Hematopoietic multipotent progenitor cell treated with erythropoietin and hydrocortisone succinate and interleukin-3 and kit ligand, for 4 days (in vitro differentiated cells): ENCODE measurements around the gene SPACDR.
A peak's percentile ranks its signal among the peaks of the same experiment; 100 is the strongest.

Experiments
- DNase-seq: peaks from one replicate; pipeline ENCODE4 v3.0.0-alpha.2; 2015

The SPACDR gene

DNA sequence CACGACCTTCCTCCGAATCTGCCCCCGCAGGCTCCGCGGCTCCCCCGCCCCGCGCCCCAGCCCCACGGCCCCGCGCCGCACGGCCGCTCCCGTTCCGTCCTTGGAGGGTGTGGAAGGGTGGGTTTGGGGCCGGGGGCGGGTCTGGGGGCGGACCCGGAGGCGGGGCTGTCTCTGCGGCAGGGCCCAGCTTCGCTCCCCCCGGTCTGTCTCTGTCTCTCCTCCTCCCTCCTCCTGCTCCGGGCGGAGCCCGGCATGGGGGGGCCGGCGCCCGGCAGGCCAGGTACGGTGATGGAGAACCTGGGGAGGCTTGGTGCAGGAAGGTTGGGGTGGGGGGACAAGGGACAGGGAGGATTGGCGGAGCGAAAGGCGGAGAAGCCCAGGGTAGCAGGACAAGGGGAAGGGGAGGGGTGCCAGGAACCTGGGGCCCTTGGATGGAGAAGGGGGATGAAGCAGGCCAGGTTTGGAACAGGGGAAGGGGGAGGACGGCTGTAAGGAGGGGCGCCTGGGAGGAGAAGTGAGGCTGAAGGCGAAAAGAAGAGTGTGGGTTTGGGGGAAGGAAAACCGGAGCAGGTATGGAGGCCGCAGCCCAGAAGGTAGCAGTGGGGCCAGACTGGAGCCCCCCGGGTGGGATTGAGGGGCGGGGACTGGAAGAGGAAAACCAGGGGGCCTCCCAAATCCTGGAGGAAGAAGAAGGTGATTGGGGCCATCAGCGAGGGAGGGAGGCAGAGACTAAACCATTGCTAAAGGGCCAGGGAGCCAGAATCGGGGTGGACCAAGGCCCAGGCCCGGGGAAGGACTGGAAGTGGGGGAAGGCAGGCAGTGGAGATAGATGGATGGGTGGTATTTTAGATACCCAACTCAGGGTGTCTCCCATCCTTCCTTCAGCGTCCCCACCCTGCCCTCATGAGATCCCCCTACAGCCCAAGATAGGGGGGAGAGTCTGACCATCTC is 19.9 kb upstream of the SPACDR start, which contains the start of gene NYAP1:
Gene NYAP1 (plus strand): TSS at position 206 of the 951 bp plus-strand sequence. CDS start 1,385 bp downstream, outside the sequence.
- peak; percentile 77 for DNase-seq

DNA sequence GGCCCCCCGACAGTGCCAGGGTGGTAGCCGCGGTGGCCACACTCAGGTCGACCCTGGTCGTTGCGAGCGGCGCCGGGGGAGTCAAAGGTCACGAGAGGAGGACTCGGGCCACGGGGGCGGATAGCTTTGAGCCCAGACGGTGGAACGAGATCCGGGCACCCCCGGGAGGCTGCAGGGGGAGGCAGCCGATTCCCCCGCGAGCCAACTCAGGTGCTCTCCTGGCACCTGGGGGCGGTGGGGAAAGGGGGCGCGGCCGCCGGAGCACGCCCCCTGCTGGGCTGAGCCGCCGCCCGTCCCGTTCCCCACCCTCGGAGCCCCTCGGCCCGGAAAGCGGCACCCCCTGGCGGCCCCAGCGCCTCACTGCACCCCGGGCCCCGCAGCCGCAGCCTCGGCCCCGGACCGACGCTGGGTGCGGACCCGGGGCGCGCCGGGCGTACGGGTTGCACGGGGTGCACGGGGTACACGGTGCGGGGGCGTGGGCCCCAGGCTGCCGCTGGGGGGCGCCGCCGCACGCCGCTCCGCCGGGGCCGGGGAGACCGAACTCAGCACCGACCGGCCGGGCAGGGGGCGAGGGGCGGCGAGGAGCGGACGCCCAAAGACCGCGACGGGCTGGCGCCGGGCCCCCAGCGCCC is 19.1 kb upstream of the SPACDR start:
- DNase-seq, result peak; percentile 87

DNA sequence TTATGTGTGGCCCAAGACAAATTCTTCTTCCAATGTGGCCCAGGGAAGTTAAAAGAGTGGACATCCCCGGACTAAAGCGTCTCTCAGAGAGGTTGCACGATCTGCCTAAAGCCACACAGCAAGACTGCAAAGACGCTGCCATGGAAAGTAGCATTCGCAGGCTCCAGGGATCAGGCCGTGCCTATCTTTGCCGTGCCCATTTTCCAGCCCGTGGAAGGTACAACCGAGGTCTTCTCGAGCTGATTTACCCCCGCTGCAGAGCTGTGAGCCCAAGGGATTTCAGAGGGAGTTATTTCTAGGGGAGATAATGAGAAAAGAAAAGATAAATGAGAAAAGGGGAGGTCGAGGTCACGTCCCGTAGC is 18.6 kb upstream of the SPACDR start:
- no peak for DNase-seq

DNA sequence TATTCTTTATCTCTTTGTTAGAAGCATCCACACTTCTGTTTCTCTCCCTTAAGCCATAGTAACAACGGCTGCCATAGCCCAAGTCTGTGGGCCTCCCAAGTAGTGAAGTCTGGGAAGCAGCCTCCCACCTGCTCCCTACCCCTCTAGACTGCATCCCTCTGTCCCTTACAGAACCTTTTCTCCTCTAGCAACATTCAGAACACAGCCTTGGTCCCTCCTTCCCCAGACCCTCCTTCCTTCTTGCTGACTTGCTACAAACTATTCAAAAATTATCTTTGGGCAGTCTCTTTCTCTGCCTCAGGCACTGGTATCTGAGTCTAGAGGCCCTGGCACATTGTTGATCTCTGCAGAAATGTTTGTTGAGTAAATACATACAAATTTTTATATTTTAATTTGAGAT is 17.4 kb upstream of the SPACDR start:
- no peak for DNase-seq

DNA sequence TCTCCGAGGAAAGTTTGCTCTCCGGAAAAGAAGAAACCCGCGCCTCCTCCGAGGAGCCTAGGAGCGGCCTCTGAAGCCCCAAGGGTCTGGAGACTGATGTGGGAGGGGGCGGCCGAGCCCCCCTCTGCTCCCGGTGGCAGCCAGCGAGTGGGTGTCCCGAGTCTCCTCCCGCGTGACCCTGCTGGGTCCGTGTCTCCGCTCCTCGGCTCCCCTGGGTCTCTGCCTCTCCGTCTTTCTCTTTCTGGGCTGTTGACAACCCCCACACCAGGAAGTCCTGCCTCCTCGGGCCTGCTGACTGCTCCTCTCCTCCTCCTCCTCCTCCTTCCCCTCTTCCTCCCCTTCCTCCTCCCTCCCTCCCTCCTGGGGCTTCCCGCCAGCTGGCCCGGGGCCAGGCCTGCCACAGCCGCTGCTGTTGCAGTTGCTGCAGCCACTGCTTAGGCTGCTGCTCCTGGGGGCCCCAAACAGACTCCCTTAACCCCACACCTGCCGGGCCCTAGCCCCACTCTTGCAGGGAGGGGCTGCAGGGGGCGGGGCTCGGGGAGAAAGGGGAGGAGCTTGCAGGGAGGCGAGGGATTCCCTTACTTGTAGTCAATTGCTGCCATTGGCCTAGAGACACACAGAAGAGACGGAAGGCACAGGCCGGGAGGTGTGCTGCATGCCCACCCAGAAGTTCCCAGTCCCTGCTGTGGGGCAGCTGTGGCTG is 15.0 kb upstream of the SPACDR start, which contains the start of gene TSC22D4:
Gene TSC22D4 (minus strand): TSS at position 257 of the 703 bp plus-strand sequence. CDS start 1,176 bp downstream, outside the sequence.
- peak; percentile 98 for DNase-seq

DNA sequence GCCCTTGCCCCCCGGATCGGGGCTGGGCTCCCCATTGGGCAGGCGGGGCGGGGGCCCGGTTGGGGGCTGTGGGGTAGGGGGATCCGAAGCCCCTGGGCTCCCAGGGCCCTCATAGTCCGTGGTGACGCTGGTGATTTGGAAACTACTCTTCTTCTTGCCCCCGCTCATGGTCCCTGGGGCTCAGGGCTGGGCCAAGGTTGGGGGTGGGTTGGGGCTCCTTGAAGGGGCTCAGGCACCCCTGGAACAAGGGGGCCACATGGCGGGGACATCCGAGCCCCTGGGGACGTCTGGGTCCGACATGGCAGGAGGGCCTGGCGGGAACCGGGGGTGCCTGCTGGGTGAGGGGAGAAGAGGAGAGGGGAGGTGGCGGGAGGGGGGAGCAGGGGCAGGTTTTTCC is 13.8 kb upstream of the SPACDR start:
- no peak for DNase-seq

DNA sequence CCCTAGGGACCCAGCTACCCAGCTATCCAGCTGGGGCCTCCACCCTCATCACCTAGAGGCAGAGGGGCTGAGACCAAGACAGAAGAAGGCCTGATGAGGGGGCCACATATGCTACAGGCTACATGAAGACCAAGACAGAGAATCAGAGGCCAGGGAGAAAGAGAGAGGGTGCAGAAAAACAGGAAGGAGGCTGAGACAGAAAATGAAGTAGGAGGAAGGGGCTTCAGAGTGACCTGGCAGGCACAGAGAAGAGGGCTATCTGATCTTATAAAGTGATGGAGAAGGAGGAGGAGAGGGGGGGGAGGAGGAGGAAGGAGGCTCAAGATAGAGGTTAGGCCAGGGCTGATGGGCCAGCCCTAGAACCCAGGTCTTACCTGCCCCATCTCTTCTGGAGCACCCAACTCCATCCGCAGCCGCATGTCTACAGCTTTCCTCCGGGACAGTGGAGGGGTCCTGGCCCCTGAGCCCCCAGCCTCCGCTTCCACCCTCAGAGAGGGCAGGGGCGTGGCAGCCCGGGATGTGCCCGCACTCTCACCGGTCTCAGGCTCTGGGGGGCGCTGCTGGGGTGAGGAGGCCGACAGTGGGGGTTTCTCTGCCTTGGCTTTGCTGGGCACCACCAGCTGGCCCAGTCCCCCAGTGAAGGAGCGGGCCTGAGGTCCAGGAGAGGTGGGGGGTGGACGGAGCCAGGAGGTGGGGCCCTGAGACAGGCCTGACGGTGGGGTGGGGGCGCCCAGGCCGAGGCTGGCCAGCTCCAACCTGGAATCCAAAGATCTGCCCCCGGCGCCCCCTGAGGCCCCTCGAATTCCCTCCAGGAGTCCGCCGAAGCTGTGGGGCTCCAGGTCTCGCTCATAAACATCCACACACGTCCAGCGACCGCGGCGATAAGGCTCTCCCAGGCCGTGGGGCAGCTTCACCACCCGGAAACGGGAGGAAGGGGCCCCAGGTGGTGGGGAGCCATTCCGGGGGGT is 13.1 kb upstream of the SPACDR start:
- peak; percentile 79 for DNase-seq

DNA sequence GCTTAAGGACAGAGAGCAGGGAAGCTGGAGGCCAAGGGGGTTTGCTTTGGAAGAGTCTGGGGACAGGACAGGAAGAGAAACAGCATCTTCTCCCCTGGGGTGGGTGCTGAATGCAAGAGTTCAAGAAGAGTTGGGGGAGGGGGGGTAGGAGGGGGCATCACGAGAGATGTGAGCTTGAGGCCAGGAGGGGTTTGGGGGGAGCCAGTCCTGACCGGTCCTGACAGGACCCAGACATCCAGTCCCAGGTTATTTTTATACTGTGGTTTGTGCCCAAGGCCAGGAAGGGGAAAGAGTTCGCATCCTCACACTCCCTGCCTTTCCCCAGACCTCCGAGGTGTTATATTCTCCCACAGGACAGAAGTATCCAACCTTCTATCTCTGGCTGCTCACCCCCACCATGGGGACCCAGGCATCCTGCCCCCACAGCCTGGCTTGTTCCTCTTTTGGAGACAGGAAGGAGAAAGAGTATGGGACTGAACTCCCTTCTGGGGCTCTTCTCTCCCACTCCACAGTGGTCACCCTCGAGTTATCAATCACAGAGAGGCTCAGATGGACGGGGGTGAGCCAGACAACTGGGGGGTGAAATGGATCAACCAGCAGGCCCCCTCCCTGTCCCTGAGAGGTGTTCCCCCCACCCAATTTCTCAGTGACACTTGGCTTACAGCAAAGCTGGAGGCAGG is 12.2 kb upstream of the SPACDR start:
- peak; percentile 57 for DNase-seq

DNA sequence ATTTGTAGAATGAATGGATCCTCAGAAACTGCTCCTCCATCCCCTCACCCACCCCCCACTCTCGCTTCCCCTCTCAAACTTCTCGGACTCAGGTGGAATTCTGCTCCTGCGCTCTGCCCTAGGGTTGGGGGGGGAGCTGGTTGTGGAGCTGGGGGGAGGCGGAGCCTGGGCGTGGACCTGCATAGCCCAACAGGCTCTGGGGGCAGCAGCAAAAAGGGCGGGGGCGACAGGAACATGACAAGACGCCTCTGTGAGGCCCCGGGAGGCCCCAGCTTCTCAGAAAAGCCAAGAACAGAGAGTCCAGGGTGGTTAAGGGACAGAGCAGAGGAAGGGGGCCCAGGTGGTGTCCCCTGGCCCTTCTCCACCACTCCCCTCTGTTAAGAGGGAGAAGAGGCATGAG is 11.5 kb upstream of the SPACDR start:
- DNase-seq, result peak; percentile 87

DNA sequence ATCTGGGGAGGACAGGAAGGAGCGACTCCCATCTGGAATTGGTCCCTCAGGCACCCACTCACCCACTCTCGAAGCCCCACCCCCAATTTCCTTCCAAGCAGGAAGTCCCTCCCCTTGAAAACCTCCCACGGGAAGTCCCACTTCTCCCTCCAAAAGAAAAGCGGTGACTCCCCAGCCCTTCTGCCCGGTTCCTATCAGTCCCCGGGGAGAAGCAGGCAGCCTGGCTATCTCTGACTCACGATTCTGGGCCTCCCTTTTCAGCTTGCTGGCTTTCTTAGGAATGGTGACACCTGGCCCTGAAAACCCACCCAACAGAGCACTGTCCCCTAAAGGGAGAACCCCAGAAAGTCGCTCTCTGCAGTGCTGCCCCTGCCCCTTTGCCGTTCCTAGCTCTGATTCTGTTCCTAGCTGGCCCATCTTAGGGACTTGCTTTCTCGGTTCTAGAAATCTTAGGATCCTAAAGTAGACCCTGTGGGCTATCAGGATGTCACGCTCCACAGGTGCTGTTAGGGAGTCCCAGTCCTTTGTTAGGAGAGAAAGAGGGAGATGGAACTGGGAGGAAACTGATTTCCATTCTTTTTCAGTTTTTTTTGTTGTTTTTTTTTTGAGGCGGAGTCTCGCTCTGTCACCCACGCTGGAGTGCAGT is 8.9 kb upstream of the SPACDR start:
- DNase-seq, result peak; percentile 67

DNA sequence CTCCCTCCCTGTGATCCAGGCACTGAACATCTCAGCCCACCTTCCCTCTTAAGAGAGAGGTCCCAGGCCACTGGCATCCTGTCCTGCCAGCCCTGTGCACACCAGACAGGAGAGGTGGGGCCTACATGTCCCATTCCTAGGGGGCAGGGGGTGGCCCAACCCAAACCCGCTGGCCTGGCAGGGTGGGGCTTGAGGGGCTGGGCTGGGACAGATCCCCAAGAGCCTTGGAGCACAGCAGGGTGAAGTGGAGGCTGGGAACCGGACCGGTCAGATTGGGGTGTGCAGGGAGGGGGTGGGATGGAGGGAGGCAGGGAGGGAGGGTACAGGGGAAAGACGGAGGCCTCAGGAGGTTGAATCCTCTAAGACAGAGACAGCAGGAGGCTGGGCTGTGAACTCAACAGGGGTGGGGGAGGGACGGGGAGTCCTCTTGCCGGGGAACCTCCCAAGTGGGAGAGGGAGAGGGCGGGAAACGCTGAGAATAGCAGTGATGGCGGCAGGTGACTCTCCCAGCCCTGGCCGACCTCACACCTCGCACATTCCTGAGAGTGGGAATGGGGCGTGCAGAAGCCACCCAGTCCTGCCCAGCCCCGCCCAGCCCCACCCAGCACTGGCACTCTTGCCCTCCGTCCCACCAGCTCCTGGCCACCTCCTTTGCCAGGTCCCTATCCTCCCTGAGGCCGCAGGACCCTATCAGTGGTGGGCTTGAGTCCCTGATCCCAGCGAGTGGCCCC is 8.2 kb upstream of the SPACDR start:
- DNase-seq, result no peak

DNA sequence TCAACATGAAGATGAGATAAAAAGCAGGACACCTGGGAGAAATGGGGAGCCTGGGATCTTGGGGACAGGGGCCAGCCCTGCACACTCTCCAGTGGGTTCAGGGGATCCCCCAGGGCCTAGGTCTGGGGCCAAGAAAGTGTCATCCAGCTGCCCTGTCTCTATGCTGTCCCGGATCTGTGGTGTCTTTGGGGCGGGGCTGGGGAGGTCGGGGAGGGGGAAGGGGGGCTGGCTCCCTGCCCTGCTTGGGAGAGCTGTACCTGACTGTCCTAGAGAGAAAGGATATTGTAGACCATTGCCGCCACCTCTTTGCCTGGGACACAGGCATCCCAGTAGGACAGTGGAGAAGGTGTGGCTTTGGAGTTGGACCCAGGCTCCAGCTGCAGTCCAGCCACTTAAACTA is 7.0 kb upstream of the SPACDR start:
- no peak for DNase-seq

DNA sequence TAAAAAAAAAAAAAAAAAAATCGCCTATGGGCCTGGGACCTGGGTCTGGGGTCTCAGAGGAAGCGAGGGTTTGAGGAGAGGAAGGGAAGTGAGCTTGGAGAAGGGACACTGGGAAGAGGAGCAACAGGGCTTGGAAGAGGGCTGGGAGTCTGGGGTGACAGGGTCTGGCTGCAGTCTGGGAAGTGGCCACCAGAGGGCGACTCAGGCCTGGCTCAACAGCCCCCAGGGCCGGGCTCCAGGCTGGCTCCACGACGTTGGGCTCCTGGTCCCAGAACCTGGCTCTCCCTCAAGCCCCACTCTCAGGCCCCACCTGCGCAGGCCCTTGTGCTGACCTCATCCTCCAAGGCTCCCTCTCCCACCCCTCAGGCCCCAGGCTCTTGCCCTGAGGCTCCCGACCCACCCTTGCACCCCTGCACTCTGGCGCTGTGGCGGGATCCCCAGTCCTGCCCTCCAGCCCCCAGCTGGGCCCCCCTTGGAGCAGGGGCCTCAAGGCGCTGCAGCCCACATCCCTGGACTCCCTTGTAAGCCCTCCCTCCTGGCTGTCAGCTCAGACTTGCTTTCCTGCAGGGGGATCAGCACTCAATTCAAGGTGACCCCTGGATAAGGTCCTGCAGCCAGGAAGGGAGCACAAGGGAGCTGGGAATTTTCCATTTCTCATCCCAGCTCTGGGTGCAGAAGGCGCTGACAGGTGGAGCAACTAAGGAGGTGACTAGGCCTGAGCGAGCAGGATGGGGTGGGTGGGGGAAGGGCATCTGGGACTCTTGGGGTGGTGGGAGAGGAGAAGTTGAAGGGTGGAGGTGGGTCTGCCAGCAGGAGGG is 5.4 kb upstream of the SPACDR start:
- peak; percentile 87 for DNase-seq

DNA sequence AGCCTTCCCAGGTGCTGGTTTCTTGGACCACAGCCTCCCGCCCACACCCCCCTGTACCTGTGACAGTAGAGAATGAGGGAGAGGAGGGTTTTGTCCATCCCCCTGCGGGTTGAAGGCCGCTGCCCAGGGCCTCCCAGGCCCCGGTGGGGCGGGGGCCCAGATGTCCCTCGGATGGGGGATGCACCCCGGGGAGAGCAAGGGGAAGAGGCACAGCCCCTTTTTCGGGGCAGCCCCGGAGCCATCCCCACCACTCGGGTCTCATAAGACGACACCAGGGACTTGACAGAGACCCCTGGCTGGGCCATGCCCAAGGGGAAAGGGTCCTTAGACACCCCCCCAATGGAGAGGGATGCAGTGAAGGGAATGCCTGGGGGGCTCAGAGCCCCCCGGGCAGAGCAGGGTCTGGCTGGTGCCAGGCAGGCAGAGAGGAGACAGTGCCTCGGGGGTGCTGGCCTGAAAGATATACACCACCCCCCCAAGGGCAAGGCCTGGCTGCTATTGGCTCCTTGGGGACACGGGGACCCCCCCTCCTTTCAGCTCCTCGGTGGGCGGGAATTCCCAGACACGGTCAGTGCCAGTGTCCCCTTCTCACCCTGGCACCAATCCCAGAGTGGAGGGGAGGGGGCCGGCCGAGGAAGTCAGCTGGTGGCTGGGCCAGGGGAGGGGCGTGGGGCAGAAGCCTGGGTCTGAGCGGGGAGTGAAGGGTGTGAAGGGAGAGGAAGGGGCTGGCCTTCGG is 3.7 kb upstream of the SPACDR start:
- DNase-seq, result no peak

DNA sequence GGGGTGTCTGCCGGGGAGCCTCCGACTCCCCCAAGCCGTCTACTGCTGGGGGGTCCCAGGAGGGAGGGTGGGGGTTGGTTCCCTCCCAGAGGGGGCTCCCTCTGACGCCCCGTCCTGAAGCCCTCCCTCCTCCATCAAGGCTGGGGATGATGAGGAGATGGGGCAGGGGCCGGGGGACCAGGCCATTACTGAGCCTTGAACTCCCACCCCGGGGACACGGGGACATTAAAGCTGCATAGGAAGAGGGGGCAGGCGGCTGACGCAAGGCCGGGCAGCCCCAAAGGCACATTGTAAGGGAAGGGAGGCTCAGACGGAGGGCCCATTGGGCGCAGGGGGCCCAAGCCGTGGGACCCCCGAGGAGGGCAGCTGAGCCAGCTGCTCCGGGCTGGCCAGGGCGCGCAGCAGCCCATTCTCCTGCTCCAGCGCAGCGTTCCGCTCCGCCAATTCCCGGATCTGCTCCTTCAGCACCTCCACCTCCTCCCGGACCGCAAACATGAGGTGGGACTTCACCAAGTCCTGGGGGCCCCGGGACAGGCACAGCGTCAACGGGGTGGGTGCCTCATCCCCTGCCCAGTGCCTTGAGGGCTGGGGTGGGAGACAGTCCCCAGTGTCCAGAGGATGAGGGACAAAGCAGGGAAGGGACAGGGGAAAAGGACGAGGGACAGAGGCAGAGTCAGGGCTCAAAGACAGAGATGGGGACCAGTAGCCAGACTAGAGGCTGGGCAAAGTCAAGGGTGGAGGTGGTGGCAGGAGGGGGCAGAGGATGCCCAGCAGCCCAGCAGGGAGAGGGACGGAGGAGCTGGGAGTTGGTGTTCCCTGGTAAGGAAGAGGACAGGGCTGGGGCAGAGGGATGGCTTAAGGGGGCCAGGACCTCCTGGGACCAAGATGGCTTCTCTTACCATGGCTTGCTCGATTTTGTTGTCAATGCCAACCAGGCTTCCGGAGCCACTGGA is 2.9 kb upstream of the SPACDR start:
- DNase-seq, result no peak

DNA sequence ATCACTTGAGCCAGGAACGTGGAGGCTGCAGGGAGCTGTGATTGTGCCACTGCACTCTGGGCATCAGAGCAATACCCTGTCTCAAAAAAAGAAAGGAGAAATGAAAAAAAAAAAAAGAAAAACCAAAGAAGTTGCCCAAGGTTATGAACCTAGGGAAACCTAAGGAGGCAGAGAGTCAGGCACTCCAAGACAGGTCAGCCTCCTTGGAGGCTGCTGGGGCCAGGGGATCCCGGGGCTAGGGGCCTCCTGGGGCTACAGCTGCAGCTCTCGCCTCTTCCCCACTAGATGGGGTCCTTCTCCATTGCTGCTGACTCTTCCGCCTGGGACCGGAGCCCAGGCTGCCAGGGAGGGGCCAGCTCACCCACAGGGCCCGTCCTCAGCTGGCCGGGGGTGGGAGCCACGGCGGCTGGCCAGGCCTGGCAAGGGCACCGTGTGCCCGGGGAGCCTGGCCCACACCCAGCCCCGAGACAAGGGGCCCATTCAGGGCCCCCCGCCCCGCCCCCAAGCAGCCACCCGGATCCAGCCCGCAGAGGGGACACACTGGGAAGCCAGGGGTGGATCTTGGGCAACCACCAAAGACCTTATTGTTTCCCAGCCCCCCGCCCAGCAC is 1.7 kb upstream of the SPACDR start:
- DNase-seq, result peak; percentile 87

DNA sequence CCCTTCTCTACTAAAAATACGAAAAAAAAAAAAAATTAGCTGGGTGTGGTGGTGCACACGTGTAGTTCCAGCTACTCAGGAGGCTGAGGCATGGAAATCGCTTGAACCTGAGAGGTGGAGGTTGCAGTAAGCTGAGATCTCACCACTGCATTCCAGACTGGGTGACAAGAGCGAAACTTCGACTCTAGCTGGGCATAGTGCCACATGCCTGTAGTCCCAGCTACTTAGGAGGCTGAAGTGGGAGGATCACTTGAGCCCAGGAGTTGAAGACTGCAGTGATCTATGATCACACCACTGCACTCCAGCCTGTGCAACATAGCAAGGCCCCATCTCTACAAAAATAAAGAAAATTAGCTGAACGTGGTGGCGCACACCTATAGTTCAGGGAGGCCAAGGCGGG is 1.2 kb upstream of the SPACDR start:
- DNase-seq, result no peak
